Left renal pelvis (tissue), 4 donors: Measurements from ENCODE around the gene CFAP43. TPM values are rescaled to one million over a fixed set of nuclear protein-coding genes. Genes with fewer than 3 reads are reported as not detected.

Source experiments
- DNase-seq, 4 donors: peaks; one replicate each; pipeline ENCODE4 v3.0.0-alpha.2; 2013; ENCODE audit warnings: low read depth in 4 of 4, low spot score in 3 of 4
- polyA plus RNA-seq, 4 donors: library from polyadenylated mRNA; unstranded; fragments of 120-200 nt; gene quantifications; one replicate each; pipeline ENCODE4 v1.2.1, GENCODE V29; 2013; ENCODE audit not compliant: insufficient read length in 4 of 4

Gene CFAP43
- polyA plus RNA-seq, 4 donors = 2.5 to 24.9 (median 15.9) TPM

DNA sequence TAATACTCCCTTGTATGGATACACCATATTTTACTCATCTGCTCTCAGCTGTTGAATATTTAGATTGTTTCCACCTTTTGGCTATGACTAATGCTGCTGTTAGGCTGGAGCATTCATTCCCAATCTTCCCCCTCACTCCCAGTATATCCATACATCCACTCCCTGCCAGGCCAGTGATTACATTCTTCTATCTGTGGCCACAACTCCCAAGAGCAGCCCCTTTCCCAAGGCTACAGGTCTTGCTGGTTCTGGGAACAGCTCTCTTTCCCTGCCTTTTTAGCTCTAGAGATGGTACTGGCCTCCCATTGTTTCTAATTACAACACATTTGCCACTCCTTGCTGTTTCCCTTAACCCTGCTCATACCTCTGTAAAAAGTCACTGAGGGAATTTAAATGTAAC is 82.0 kb downstream of the CFAP43 start:
- no peak for DNase-seq

DNA sequence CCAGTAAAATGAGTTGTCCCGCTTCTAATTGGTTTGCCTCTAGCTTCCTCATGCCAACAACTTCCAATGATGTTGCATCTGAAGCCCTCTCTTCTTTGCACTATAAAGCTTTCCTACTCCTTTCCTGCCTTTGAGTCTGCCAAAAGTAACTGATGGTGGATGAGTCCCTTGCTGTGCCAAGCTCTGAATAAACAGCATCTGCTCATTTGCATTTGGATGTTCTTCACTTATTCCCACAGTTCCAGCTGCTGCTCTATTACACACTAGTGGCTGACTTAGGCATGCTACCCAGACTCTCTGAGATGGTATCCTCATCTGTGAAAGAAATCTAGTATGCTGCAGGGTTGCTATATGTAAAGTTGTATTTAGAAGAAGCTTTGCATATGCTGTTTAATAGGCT is 85.3 kb downstream of the CFAP43 start:
- no peak for DNase-seq

DNA sequence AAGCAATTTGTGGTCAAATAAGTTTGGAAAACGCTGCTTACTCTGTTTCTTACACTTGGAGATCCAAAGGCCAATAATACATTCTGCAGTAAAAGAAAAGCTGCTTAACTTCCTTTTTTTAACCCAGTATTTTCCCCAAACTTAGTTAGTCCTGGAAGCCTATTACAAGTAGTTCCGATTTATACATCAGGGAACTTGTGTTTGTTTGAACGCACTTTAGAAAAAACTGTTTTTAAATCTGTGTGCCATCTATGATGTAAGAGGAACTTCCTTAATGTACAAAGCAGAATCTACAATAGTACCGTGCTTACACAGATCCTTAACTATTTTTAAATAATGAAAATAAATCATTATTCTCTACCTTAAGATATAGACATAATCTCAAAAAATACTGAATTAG is 87.2 kb downstream of the CFAP43 start:
- DNase-seq = no peak

DNA sequence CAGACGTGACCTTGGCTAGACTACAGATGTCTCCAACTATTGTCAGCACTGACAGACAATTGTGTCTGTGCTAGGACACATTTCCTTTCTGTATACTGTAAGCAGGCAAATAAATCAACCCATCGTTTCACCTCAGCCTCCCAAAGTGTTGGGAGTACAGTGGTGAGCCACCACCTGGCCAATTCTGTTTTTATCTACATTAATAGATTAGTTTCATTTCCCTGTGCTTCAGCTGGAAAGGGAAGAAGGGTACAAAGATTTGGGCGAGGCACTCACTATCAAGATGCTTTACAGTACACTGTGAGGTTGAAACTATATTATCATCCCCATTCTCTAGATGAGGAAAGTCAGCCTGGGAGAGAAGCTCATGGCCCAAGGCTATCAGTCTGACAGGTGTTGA is 88.3 kb downstream of the CFAP43 start:
- no peak for DNase-seq

DNA sequence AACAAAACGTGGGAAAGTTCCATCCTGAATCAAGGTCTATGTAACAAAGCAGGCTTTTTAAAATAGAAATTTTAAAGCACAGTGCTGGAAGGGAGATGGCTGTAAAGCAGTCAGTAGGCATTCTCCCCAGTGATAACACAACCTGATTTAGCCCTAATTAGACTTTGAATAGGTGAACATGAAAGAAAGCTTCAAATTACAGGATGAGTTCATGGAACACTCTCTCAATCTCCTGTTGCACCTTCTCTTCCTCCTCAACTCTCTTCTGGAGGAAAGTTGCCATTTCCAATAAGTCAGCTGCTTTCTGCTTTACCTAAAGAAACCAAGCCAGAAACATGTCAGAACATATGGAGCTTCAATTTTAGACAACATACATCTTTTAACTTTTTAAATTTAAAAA is 90.1 kb downstream of the CFAP43 start:
- DNase-seq = no peak

DNA sequence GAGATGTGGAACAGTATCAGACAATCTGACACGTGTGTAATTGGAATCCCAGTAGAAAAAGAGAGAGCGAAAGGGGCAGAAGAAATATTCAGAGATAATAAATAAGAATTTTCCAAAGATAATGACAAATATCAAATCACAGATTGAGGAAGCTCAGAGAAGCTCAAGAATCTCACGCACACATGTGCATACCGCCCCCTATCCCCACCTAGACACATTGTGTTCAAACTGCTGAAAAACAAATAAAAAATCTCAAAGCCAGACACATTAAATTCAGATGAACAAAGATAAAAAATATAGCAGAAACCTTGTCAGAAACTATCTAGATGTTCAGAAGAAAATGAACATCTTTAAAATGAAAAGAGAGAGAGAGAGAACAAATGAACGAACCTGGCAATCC is 92.9 kb downstream of the CFAP43 start:
- no peak for DNase-seq

DNA sequence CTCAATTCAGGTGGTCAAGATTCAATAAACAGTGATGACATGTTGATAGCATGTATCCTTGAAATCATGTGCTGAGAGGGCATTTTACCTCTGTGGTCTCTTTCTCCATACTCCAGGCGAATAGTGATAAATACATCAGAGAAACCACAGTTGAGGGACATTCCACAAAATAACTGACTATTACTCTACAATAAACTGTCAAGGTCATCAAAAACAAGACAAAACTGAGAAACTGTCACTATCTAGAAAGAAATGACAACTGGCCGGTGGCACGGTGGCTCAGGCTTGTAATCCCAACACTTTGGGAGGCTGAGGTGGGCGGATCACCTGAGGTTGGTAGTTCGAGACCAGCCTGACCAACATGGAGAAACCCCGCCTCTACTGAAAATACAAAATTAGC is 94.0 kb downstream of the CFAP43 start:
- no peak for DNase-seq

DNA sequence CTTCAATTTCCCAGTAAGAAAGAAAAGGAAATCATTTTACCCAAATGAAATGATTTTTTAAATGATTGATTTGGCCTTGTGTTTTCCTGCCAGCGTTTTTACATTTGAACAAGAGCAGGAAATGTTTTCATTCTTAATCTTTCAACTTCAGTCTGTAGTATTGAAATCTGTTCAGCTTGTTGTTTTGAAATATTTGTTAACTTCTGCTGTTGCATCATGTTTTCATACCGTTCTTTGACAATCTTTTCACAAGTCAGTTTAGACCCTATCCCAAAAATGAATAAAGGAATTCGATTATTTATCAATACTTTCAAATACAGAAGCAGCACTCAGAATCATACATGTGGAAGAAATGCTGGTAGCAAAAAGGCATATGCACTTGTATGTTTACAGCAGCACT is 102.1 kb downstream of the CFAP43 start:
- no peak for DNase-seq

DNA sequence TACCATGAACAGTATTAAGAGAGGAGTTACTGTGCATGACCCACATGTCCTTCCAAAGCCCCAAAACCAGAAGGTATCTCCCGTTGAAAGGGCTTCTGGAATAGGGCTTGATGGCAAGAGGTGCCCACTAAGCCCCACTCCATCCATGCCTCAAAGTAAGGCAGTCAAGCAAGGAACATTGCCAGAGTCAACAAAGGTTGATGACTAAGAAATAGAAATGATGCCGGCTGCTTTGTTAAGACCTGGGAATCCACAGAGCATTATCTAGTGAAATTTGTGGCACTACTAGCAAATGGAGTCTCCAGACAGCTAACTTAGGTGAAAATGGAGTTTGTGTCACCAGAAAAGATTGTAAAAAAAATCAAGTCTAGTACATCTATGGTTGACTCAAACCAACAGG is 104.0 kb downstream of the CFAP43 start:
- DNase-seq = no peak

DNA sequence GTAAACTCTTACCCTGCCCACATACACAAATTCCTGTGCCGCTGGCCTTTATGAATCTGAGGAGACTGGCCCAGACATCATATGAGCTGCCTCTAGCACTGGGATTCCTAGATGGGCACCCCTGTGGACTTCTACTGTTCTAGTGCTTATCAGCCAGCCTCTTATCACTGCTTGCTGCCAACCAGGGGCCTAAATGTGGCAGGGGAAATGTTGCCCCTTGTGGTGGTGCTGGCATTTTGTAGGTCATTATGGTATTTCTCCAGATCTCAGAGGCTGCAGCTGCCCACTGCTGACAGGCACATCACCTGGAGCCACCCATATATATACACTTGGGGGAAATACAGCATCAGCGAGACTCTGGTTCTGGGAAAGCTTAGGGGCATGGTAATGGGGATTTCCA is 104.8 kb downstream of the CFAP43 start:
- no peak for DNase-seq

DNA sequence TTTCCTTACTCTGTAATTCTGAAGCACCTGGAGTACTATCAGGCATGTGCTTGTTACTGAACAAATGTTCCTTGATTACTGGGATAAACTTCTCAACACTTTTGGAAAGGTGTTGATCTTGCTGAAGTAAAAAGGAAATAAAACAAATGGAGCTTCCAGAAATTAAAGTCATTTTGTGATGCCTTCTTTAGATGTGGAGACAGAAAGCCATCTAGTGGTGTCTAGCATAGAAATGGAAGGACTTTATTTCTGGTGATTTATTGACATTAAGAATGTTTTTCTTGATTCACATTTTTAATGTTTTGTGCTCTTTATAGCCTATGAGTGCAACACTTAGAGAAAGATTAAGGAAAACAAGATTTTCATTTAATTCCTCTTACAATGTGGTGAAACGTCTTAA is 108.8 kb downstream of the CFAP43 start:
- DNase-seq = no peak

DNA sequence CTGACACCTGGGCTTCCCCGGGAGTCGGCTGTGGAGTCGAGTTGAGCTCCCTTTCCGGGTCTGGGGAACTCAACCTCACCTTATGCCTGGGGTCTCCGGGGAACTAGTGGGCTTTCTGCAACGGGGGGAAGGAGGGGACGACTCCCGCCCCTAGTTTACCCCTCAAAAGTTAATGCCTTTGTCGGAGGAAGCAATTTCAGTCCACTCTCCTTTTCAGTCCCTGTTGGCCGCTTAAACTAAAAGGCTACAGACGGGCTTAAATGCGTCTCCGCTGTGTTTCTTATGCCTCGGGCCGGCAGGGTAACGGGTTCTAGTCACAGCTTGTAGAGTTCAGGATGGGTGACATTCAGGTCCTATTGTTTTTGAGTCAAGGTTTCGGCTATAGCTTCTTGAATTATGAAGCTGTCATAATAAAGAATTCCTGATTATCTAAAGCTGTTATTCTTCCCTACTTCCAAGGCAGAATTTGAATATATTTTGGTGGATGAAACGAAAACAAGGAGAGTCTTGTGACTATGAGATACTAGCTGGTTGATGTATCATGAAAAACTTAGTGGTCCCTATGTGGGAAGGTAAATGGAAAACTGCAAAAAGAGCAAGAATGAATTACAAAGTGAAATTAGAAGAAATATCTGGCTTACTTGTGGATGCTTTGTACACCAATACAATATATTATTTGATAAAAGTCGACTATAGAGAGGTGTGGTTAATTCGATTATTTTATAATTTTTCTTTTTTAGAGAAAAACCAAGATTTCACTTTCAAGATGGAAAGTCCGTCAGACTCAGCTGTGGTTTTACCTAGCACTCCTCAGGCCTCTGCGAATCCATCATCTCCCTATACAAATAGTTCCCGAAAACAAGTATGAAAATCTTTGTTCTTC is 109.7 kb downstream of the CFAP43 start:
- DNase-seq = no peak

DNA sequence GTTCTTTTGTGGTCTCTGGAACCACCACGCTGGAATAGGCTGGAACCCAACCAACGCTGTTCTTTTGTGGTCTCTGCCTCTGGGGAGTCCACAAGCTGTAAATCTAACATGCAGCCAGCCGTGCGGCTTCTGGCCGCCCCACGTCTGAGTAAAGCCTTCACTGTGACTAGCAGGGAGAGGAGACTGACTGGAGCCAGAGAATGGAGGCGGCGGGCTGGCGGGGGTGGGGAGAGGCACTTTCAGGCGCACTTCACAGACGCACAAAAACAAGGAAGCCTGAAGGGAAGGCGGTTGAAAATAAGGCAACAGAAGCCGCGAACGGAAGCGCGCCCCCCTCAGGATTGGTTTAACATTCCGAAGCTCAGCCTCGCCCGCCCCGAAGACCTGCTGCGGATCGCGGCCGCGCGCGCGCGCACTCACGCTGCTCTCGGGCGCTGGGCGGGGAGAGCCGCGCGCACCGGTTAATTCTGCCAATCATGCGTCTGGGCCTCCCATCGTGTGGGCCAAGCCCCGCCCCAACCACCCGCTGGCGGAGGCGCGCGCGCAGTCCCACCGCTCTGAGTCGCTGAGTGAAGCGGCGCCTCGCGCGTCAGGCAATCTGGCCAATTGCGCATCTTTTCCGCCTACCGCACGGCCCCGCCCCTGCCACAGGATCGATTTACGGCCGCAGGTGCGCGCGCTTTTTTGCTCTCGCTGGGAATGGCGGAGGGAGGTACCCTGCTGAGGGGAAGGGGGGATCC is 110.5 kb downstream of the CFAP43 start, which contains the start of gene SFR1:
Gene SFR1 (plus strand): TSS at position 687 of the 740 bp plus-strand sequence. CDS start 13 bp downstream, at position 700.
- peak; percentile 91 to 96 (median 95) for DNase-seq

DNA sequence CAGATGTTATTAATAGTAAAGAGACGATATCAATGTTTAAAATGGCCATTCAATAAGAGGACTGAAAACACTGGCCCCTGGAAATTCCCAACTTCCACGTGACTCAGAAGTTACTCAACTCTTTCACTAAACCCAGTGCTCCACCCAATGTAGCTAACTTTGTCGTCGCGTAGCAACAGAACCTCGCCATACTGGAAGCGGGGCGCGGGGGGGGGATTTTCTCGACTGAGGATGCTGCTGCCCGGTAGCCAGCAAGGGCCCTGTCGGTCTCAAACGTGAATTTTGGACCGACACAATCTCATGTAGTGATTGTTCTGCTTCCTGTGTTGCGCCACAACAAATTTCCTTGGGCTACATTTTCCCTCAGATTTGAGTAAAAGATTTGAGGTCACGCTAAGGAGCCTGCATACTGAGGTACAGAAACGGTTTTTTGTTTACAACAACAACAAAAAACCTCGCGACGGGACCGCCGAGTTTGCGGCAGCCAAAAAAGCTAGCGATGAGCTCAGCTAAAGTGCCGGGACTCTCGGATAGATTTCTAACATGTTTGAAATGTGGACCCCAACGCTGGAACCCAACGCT is 111.2 kb downstream of the CFAP43 start:
- peak; percentile 75 to 88 (median 81) for DNase-seq

DNA sequence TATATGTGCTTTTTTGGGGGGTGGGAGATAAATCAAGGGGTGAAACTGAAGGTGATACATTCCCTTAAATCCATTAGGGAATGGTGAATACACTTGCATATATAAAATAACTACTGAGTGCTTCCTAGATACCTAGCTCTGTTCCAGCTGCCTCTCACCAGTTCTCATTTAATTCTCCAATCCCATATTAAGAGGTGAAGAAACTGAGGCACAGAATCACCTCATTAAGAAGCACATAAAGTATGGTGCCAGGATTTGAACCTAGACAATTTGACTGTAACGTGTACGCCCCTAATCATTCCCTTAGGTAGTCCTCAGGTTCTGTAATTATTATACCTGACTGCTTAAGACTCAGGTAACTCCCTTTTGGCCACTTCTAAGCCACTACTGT is 111.7 kb downstream of the CFAP43 start:
- DNase-seq = no peak

DNA sequence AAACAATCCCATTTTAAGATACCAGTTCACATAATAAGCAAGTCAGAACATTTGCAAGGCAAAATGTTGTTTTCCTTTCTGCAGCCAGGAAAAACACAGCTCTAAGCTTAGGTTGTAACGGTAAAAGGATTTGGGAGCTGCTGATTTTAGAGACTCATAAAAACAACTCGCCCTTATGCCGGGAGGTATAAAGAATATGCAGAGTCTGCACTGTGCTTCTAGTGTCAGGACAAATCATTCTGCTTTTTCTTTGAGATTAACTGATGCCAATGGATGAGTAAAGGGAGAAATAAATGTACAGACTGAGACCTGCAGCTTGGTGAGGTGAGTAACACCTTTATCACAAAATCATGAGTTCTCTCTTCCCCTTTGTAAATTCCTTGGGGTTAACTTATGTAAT is 112.2 kb downstream of the CFAP43 start:
- no peak for DNase-seq

DNA sequence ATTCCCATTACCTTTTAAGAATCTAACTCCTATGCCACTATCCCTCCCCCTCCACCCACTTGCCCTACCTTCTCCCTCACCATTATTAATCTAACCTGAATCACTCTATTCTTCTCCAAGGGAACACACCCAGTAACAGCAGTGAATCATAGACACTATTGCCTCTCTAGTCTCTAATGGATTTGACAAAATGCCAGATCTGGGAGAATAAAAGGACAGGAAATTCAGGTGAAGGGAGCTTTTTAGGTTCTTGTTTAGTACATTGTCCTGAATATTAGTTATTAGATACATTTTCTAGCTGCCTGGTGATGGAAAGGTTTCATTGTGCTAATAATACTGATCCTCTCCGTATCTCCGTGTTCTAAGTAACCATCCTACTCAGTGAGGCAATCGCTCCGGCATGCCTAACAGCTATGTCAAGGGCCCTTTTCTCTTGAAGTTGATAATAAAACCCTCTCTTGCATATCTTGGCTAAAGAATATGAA is 114.3 kb downstream of the CFAP43 start:
- DNase-seq = no peak

DNA sequence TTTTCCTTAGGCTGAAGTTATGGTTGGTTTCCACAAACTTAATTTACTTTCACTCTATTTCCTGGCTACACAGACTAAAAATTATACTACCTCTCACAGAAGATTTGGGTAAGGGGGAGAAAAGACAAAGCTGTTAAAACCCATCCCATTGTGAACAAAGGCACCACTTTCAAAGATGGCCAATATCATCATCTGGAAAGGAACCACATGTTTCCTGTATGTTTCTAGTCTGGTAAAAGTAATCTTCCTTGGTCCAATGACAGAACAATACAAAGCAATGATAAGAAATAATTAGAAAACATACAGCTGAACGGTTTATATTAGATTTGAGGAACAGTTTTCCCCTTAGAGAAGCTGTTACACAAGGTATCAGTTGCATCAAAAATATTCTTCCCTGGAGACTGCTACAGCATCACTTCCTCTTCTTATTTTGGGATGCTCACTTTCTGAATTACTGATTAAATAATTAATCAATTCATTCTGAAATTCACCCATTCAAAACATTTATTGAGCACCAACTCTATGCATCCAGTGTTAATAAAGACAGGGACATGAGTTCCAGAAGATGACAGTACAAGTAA is 118.7 kb downstream of the CFAP43 start:
- no peak for DNase-seq

DNA sequence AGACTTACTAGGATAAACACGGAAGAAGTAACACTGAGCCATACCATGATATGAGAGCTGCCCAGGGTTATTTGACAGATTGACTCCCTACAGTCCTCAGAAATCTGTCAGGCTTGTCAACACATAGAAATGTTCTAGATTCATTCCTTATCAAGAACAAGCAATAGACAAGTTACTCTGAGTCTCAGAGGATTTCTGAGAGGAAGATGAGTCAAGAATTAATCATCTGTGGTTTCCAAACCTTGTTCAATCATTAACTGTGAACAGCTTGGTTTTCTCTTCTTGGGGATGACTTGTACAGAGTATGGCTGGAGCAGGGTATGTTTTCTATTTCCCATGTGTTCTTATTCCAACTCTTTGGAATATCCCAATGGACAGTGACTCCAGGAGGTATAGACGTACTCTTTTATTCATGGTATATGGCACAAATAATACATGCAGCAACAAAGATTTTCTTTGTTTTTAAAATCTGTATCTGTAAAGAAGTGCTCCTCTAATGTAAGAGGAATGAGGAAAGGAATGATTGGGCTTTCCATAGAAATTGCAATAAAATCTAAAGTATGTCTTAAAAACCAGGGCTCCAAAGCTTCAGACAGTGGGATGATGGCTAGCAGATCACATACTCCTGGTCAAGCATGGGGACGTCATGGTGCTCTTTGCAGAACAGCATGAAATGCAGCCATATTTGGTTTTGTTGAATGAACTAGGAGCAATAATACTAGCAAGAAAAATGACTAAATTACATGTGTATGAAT is 122.1 kb downstream of the CFAP43 start:
- no peak for DNase-seq

DNA sequence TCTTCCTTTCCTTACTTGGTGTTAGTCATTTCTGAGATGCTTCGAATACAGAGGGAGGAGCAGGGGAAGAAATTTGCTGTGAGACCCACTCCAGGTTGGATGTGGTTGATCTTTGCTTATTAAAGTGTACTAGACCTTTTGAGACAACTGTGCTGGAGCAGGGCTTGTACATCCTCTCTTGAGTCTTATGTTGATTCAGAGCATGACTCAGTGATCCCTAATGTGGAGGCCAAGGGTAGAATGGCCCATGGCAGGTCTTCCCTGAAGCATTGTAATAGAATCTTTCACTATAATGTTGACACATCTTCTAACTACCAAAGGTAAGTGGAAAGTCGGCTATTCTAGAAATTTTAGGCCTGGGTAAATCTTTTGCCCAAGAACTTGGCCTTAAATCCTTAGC is 127.2 kb downstream of the CFAP43 start:
- DNase-seq = no peak
